HL-60 (cell line): ENCODE measurements around the gene WRAP53.

ENCODE experiments used
- CTCF ChIP-seq: IDR thresholded peaks from one replicate; pipeline ENCODE4 v1.5.1; 2011; ENCODE audit warnings: low read length, control low read depth, inconsistent platforms; ENCODE audit not compliant: insufficient read depth
- GABPA ChIP-seq: IDR thresholded peaks from 2 replicates; pipeline ENCODE4 v1.6.1; 2012; ENCODE audit warnings: low read depth
- POLR2AphosphoS5 ChIP-seq: IDR thresholded peaks from 2 replicates; pipeline ENCODE4 v1.6.1; 2012; ENCODE audit warnings: low read depth
- SPI1 ChIP-seq: IDR thresholded peaks from 2 replicates; pipeline ENCODE4 v1.6.1; 2012; ENCODE audit warnings: low read depth, mild to moderate bottlenecking, borderline replicate concordance
- TF ChIP-seq, protein P1 (sequence below): IDR thresholded peaks from 2 replicates; pipeline ENCODE4 v1.6.1; 2012; ENCODE audit warnings: low read depth; ENCODE audit not compliant: insufficient replicate concordance

DNA sequence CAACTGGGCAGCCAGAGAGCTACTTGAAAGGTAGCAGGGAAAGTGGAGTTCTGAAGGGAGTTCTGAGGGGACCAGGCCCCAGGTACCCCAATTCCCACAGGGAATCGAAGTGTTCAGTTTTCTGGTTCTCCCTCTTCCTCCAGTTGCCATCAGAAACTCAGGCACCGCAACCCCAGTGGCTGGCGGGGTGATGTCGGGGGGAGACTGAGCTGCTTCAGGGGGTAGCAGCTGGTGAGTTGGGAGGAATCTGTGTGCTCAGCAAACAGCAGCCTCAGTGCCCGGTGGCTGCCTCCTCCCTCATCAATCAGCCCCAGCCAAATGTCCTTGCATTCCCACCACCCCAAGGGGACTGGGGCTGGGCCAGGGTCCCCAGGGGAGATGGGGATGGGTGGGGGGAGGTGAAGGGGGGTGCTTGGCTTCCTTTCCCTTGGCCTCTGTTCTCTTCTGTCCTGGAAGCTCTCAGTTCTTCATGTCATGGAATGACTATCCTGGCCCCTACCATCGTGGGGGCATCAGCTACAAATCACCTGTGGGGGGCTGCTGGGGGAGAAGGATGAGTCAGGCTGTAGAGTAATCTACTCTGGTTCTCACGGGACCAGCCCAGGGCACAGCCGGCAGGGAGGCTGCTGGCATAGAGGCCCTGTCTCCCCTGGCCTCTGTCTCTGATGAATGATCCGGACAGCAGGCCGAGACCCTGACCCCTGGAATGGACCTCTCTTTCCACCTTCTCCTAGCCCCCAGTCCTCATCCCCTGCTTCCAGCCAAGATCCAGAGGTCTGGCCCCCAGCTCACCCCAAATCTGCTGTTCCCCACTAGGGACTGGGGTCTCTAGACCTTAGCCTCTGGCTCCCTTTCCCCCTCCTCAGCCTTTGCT is 26.7 kb downstream of the WRAP53 start:
- TF ChIP-seq POLR2AphosphoS5 (no peak), CTCF (no peak), SPI1 (no peak), GABPA (no peak)
- TF ChIP-seq, protein P1, sequence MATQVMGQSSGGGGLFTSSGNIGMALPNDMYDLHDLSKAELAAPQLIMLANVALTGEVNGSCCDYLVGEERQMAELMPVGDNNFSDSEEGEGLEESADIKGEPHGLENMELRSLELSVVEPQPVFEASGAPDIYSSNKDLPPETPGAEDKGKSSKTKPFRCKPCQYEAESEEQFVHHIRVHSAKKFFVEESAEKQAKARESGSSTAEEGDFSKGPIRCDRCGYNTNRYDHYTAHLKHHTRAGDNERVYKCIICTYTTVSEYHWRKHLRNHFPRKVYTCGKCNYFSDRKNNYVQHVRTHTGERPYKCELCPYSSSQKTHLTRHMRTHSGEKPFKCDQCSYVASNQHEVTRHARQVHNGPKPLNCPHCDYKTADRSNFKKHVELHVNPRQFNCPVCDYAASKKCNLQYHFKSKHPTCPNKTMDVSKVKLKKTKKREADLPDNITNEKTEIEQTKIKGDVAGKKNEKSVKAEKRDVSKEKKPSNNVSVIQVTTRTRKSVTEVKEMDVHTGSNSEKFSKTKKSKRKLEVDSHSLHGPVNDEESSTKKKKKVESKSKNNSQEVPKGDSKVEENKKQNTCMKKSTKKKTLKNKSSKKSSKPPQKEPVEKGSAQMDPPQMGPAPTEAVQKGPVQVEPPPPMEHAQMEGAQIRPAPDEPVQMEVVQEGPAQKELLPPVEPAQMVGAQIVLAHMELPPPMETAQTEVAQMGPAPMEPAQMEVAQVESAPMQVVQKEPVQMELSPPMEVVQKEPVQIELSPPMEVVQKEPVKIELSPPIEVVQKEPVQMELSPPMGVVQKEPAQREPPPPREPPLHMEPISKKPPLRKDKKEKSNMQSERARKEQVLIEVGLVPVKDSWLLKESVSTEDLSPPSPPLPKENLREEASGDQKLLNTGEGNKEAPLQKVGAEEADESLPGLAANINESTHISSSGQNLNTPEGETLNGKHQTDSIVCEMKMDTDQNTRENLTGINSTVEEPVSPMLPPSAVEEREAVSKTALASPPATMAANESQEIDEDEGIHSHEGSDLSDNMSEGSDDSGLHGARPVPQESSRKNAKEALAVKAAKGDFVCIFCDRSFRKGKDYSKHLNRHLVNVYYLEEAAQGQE, result no peak
